H1 (cell line): Measurements from ENCODE around the gene TMCO1. TPM values are rescaled to one million over a fixed set of nuclear protein-coding genes. Genes with fewer than 3 reads are reported as not detected.

ENCODE experiments used
- CTCF ChIA-PET: fragments of 300-600 bp; sonication (Branson Sonifier 250); formaldehyde crosslinking; loops from one replicate; lab custom pipeline; 2021; ENCODE audit not compliant: partially characterized antibody; lab: Charles Lee
- POLR2A ChIA-PET: fragments of 300-600 bp; sonication (Branson Sonifier 250); formaldehyde crosslinking; loops from one replicate; lab custom pipeline; 2021; ENCODE audit warnings: inconsistent platforms; ENCODE audit not compliant: partially characterized antibody; lab: Charles Lee
- DNase-seq, 2 experiments: peaks; one replicate each; pipeline versions ENCODE4 v3.0.0 to v3.0.0-alpha.2; 2010 to 2022; ENCODE audit warnings: low spot score in 2 of 2, low read depth in 1 of 2, mixed read lengths in 1 of 2
- FAIRE-seq: peaks from 2 replicates; lab custom pipeline; 2011; peaks lifted over from hg19 to GRCh38; lab: Jason Lieb, UNC
- H2AFZ ChIP-seq: 2 replicates; pipeline ENCODE4 v1.8.1; 2012; ENCODE audit warnings: low read length, inconsistent platforms
- H2AK5ac ChIP-seq: 2 replicates; pipeline ENCODE4 v1.6.1; 2013; ENCODE audit warnings: low read depth, low read length
- H2BK120ac ChIP-seq: replicated peaks from 2 replicates; pipeline ENCODE3; 2013; ENCODE audit warnings: low read depth, low read length, inconsistent platforms
- H2BK12ac ChIP-seq: 2 replicates; pipeline ENCODE4 v1.6.1; 2013; ENCODE audit warnings: low read depth, low read length
- H2BK15ac ChIP-seq: 2 replicates; pipeline ENCODE4 v1.6.1; 2013; ENCODE audit warnings: low read length
- H2BK20ac ChIP-seq: 2 replicates; pipeline ENCODE4 v1.6.1; 2013; ENCODE audit warnings: low read length
- H2BK5ac ChIP-seq: 2 replicates; pipeline ENCODE4 v1.6.1; 2013; ENCODE audit warnings: low read depth, low read length
- H3K14ac ChIP-seq: 2 replicates; pipeline ENCODE4 v1.6.1; 2013; ENCODE audit warnings: inconsistent platforms; ENCODE audit not compliant: insufficient read length
- H3K18ac ChIP-seq: 2 replicates; pipeline ENCODE4 v1.6.1; 2013; ENCODE audit warnings: low read length; ENCODE audit errors: extremely low read depth
- H3K23ac ChIP-seq: 2 replicates; pipeline ENCODE4 v1.6.1; 2013; ENCODE audit warnings: inconsistent platforms; ENCODE audit not compliant: insufficient read length
- H3K23me2 ChIP-seq: 2 replicates; pipeline ENCODE4 v1.6.1; 2013; ENCODE audit warnings: low read depth, low read length
- H3K27ac ChIP-seq: 2 replicates; pipeline ENCODE4 v1.6.1; 2011; ENCODE audit warnings: low read depth, low read length, inconsistent platforms
- H3K27me3 ChIP-seq, 4 experiments: replicated peaks in 1 of 4; 1 replicate in 1 of 4; 2 replicates in 3 of 4; pipeline versions ENCODE4 v1.6.1 to v1.8.1; 2011 to 2013; ENCODE audit warnings: low read length in 3 of 4, mild to moderate bottlenecking in 3 of 4, inconsistent platforms in 2 of 4, mixed read lengths in 2 of 4, moderate library complexity in 1 of 4; ENCODE audit not compliant: control insufficient read depth in 3 of 4, insufficient read depth in 3 of 4; ENCODE audit errors: extremely low read depth in 1 of 4
- H3K36me3 ChIP-seq, 4 experiments: 2 replicates each; pipeline versions ENCODE4 v1.6.1 to v1.8.1; 2011 to 2013; ENCODE audit warnings: mild to moderate bottlenecking in 4 of 4, low read length in 3 of 4, moderate library complexity in 2 of 4, control low read depth in 1 of 4, inconsistent platforms in 1 of 4; ENCODE audit not compliant: insufficient read depth in 4 of 4, control insufficient read depth in 2 of 4
- H3K4ac ChIP-seq: replicated peaks from 2 replicates; pipeline ENCODE3; 2013; ENCODE audit warnings: low read length, low read depth, mixed read lengths, inconsistent platforms; ENCODE audit not compliant: insufficient read length
- H3K4me1 ChIP-seq, 4 experiments: replicated peaks in 1 of 4; 1 replicate in 1 of 4; 2 replicates in 3 of 4; pipeline versions ENCODE4 v1.6.1 to v1.8.1; 2011 to 2013; ENCODE audit warnings: low read length in 3 of 4, inconsistent platforms in 2 of 4, mixed read lengths in 1 of 4; ENCODE audit not compliant: insufficient read depth in 4 of 4, control insufficient read depth in 3 of 4
- H3K4me2 ChIP-seq, 2 experiments: 2 replicates each; pipeline versions ENCODE4 v1.6.1 to v1.8.1; 2011 to 2013; ENCODE audit warnings: low read depth in 2 of 2, low read length in 2 of 2, control low read depth in 1 of 2, inconsistent platforms in 1 of 2, mild to moderate bottlenecking in 1 of 2; ENCODE audit not compliant: insufficient read depth in 1 of 2
- H3K4me3 ChIP-seq, 4 experiments: fragments of 200-600, 300-600 bp in 1 of 4; sonication (generic), shearing (Covaris generic), sonication (Bioruptor Twin) in 1 of 4; 2 replicates each; pipeline versions ENCODE4 v1.5.1 to v1.8.1; 2011 to 2016; ENCODE audit warnings: low read length in 4 of 4, low read depth in 3 of 4, control low read depth in 2 of 4, inconsistent platforms in 2 of 4, mild to moderate bottlenecking in 2 of 4, mixed read lengths in 1 of 4, moderate library complexity in 1 of 4; ENCODE audit not compliant: insufficient read depth in 2 of 4; ENCODE audit errors: extremely low read depth in 1 of 4
- H3K56ac ChIP-seq: replicated peaks from 2 replicates; pipeline ENCODE3; 2013; ENCODE audit warnings: low read depth, mild to moderate bottlenecking, mixed read lengths, low read length, inconsistent platforms; ENCODE audit not compliant: insufficient read length
- H3K79me1 ChIP-seq: 2 replicates; pipeline ENCODE4 v1.6.1; 2013; ENCODE audit warnings: low read depth, low read length, control low read depth
- H3K79me2 ChIP-seq, 2 experiments: 2 replicates each; pipeline versions ENCODE4 v1.6.1 to v1.8.1; 2012 to 2013; ENCODE audit warnings: low read length in 2 of 2, mild to moderate bottlenecking in 2 of 2, inconsistent platforms in 1 of 2; ENCODE audit not compliant: insufficient read depth in 2 of 2, control insufficient read depth in 1 of 2
- H3K9ac ChIP-seq, 4 experiments: replicated peaks in 1 of 4; 1 replicate in 1 of 4; 2 replicates in 3 of 4; pipeline versions ENCODE4 v1.6.1 to v1.8.1; 2011 to 2013; ENCODE audit warnings: low read depth in 3 of 4, low read length in 3 of 4, control low read depth in 2 of 4, mild to moderate bottlenecking in 2 of 4, moderate library complexity in 2 of 4, inconsistent platforms in 1 of 4; ENCODE audit errors: extremely low read depth in 1 of 4
- H3K9me3 ChIP-seq, 2 experiments: 2 replicates each; pipeline versions ENCODE4 v1.6.1 to v1.8.1; 2012 to 2013; ENCODE audit warnings: mild to moderate bottlenecking in 2 of 2, moderate library complexity in 2 of 2, control low read depth in 1 of 2, inconsistent platforms in 1 of 2, low read depth in 1 of 2, low read length in 1 of 2, mixed read lengths in 1 of 2; ENCODE audit not compliant: insufficient read depth in 2 of 2
- H4K20me1 ChIP-seq, 2 experiments: replicated peaks in 1 of 2; 2 replicates each; pipeline versions ENCODE3 to v1.8.1; 2011 to 2013; ENCODE audit warnings: inconsistent platforms in 2 of 2, low read length in 2 of 2, mild to moderate bottlenecking in 1 of 2; ENCODE audit not compliant: insufficient read depth in 2 of 2, control insufficient read depth in 1 of 2
- H4K5ac ChIP-seq: 2 replicates; pipeline ENCODE4 v1.6.1; 2013; ENCODE audit warnings: low read length, low read depth, mixed read lengths, inconsistent platforms; ENCODE audit not compliant: insufficient read length
- H4K8ac ChIP-seq: 2 replicates; pipeline ENCODE4 v1.8.0; 2013; ENCODE audit warnings: mild to moderate bottlenecking, moderate library complexity, low read length, inconsistent platforms; ENCODE audit not compliant: insufficient read depth; ENCODE audit errors: extremely low read depth
- H4K91ac ChIP-seq: replicated peaks from 2 replicates; pipeline ENCODE3; 2013; ENCODE audit warnings: low read length, mixed read lengths, inconsistent platforms; ENCODE audit not compliant: insufficient read length
- ATF3 ChIP-seq: IDR thresholded peaks from 2 replicates; pipeline ENCODE4 v1.6.1; 2011; ENCODE audit warnings: low read depth, mild to moderate bottlenecking, low read length; ENCODE audit not compliant: insufficient read depth
- BACH1 ChIP-seq: IDR thresholded peaks from 2 replicates; pipeline ENCODE4 v1.6.1; 2012; ENCODE audit warnings: low read length, improper control_type of control experiment
- EGR1 ChIP-seq: IDR thresholded peaks from 2 replicates; pipeline ENCODE4 v1.6.1; 2011; ENCODE audit warnings: low read depth, low read length, borderline replicate concordance
- JUN ChIP-seq: IDR thresholded peaks from 2 replicates; pipeline ENCODE4 v1.6.1; 2011; ENCODE audit warnings: low read depth, mild to moderate bottlenecking, improper control_type of control experiment, low read length
- MAFK ChIP-seq: IDR thresholded peaks from 2 replicates; pipeline ENCODE4 v1.6.1; 2012; ENCODE audit warnings: low read depth, mild to moderate bottlenecking, improper control_type of control experiment, low read length
- MAX ChIP-seq: IDR thresholded peaks from 2 replicates; pipeline ENCODE4 v1.6.1; 2012; ENCODE audit warnings: inconsistent platforms
- NRF1 ChIP-seq: IDR thresholded peaks from 2 replicates; pipeline ENCODE4 v1.6.1; 2011; ENCODE audit warnings: mild to moderate bottlenecking, low read depth, low read length, improper control_type of control experiment
- RNF2 ChIP-seq: fragments of 200-900, 300-1000 bp; sonication (generic); IDR thresholded peaks from 2 replicates; pipeline ENCODE4 v1.7.1; 2016; ENCODE audit warnings: borderline replicate concordance, low read depth, mild to moderate bottlenecking, antibody characterized with exemption, low read length; ENCODE audit not compliant: poor library complexity, severe bottlenecking; ENCODE audit errors: missing control alignments
- SP4 ChIP-seq: IDR thresholded peaks from 2 replicates; pipeline ENCODE4 v1.6.1; 2012; ENCODE audit warnings: low read length, inconsistent platforms
- WGBS, 2 experiments: shearing (Covaris generic) in 1 of 2; methylation state at CpG; one replicate each; pipeline versions ENCODE4 v1.1.6 to v1.1.7; 2013 to 2015; ENCODE audit warnings: low lambda C conversion rate in 2 of 2, mixed read lengths in 2 of 2, inconsistent platforms in 1 of 2, low coverage in 1 of 2, missing lambda C conversion rate in 1 of 2; ENCODE audit not compliant: insufficient replicate concordance in 2 of 2, insufficient coverage in 1 of 2, insufficient read length in 1 of 2; ENCODE audit errors: extremely low coverage in 1 of 2, missing lambda C conversion rate in 1 of 2; 5-methylcytosine and 5-hydroxymethylcytosine counted together
- polyA plus RNA-seq, 7 experiments: library from polyadenylated mRNA; depleted of rRNA in 3 of 7; stranded (reverse) in 5 of 7; unstranded in 2 of 7; fragments of >200 nt in 5 of 7; fragments of 200-250 nt in 2 of 7; gene quantifications; 1 replicate in 5 of 7; 2 replicates in 1 of 7; 4 replicates in 1 of 7; pipeline versions ENCODE4 v1.2.1 to v1.2.3, GENCODE V29; 2011 to 2013; ENCODE audit warnings: missing spikeins in 2 of 7, mixed read lengths in 2 of 7
- total RNA-seq: library from RNA; stranded (reverse); fragmentation: NEBNext Ultra II Directional; extraction: Animal tissue kit (Norgen Biotek cat#: 25700); gene quantifications from 2 replicates; pipeline ENCODE4 v1.2.1, GENCODE V29; 2021

Gene TMCO1
- total and polyA plus RNA-seq, 2 of the 8 experiments (the other 6 are each of a cell fraction or from before 2014, with no cell fraction given) = 61.6 to 63.8 TPM

- no peak overlapping the region for H2AFZ ChIP-seq
- DNase-seq = no peak
- no peaks in the 10 kb centered on the region for H4K20me1 ChIP-seq
- H3K23ac ChIP-seq = no peak overlapping the region
- H3K23me2 ChIP-seq = no peaks in the 10 kb centered on the region
- no peak overlapping the region for H3K4me2 ChIP-seq
- H3K4me3 ChIP-seq = no peak overlapping the region
- no peak overlapping the region for H2BK15ac ChIP-seq
- no peaks in the 10 kb centered on the region for H3K9me3 ChIP-seq
- H3K4me1 ChIP-seq = no peaks in the 10 kb centered on the region
- H2BK5ac ChIP-seq = no peak overlapping the region
- FAIRE-seq = no peak
- H2AK5ac ChIP-seq = no peak overlapping the region
- no peaks in the 10 kb centered on the region for H3K36me3 ChIP-seq
- no peak overlapping the region for H3K4ac ChIP-seq
- H4K91ac ChIP-seq = no peak overlapping the region
- no peak overlapping the region for H3K27ac ChIP-seq
- H4K5ac ChIP-seq = no peak overlapping the region
- no peaks in the 10 kb centered on the region for H3K79me2 ChIP-seq
- H3K27me3 ChIP-seq = no peaks in the 10 kb centered on the region
- no peaks in the 10 kb centered on the region for H3K79me1 ChIP-seq
- 88% methylated on average over 3 of the region's 3 CpGs; no CpG with 5 or more reads in 1 of the 2 experiments for WGBS, 2 experiments
- TF ChIP-seq EGR1 = no peak
- no peak for TF ChIP-seq JUN
- TF ChIP-seq SP4 = no peak
- no peak for TF ChIP-seq BACH1
- TF ChIP-seq MAFK = no peak
- no peak for TF ChIP-seq RNF2
- TF ChIP-seq NRF1 = no peak
- TF ChIP-seq ATF3 = no peak
- no peak for TF ChIP-seq MAX
- TF ChIP-seq, all 59 proteins: peak for 0
- no peak overlapping the region for H4K8ac ChIP-seq
- H3K9ac ChIP-seq = peak overlapping the region in 1 of 4 experiments; percentile 34; a peak in 1 of 7 replicates
- no peak overlapping the region for H2BK12ac ChIP-seq
- no peak overlapping the region for H2BK20ac ChIP-seq
- POLR2A ChIA-PET = interaction anchor here (2.4 kb wide), 1 partner anchor 13 kb away, joined by 12 read pairs; no protein-coding TSS in a partner anchor
- CTCF ChIA-PET = no interaction called here
- no peak overlapping the region for H3K14ac ChIP-seq
- no peak overlapping the region for H2BK120ac ChIP-seq
- H3K18ac ChIP-seq = no peak overlapping the region
- no peak overlapping the region for H3K56ac ChIP-seq
Measured at GRCh38 chr1:165815725-165816124, 47.1 kb upstream of the TMCO1 start.
